Spleen (tissue), 11 donors: ENCODE data around the gene EVC2. TPM values are rescaled to one million over a fixed set of nuclear protein-coding genes. Genes with fewer than 3 reads are reported as not detected.

ENCODE experiments used
- DNase-seq: peaks from one replicate; pipeline ENCODE4 v3.0.0-alpha.2; 2020
- H3K27ac ChIP-seq, 8 donors: fragments of 200-600 bp; sonication (generic) in 7 of 8; 1 replicate in 4 of 8; 2 replicates in 4 of 8; pipeline versions ENCODE4 v1.5.0 to v1.8.0; 2016 to 2021; ENCODE audit warnings: inconsistent platforms in 4 of 8, mild to moderate bottlenecking in 4 of 8, moderate library complexity in 1 of 8
- H3K27me3 ChIP-seq, 7 donors: fragments of 200-600 bp; sonication (generic) in 6 of 7; replicated peaks in 1 of 7; 1 replicate in 4 of 7; 2 replicates in 3 of 7; pipeline versions ENCODE4 v1.5.0 to v1.8.0; 2016 to 2021; ENCODE audit warnings: inconsistent platforms in 3 of 7, mild to moderate bottlenecking in 1 of 7
- H3K36me3 ChIP-seq, 6 donors: fragments of 200-600 bp; sonication (generic) in 5 of 6; 1 replicate in 4 of 6; 2 replicates in 2 of 6; pipeline versions ENCODE4 v1.5.0 to v1.8.0; 2016 to 2021; ENCODE audit warnings: inconsistent platforms in 2 of 6
- H3K4me1 ChIP-seq, 6 donors: fragments of 200-600 bp; sonication (generic) in 5 of 6; 1 replicate in 3 of 6; 2 replicates in 3 of 6; pipeline versions ENCODE4 v1.5.0 to v1.8.0; 2016 to 2021; ENCODE audit warnings: inconsistent platforms in 3 of 6
- H3K4me3 ChIP-seq, 8 donors: fragments of 200-600 bp; sonication (generic) in 7 of 8; 1 replicate in 4 of 8; 2 replicates in 4 of 8; pipeline versions ENCODE4 v1.5.0 to v1.8.0; 2016 to 2021; ENCODE audit warnings: inconsistent platforms in 4 of 8, mild to moderate bottlenecking in 4 of 8, moderate library complexity in 2 of 8
- H3K9me3 ChIP-seq, 8 donors: fragments of 200-600 bp; sonication (generic) in 7 of 8; 1 replicate in 4 of 8; 2 replicates in 4 of 8; pipeline versions ENCODE4 v1.5.0 to v1.8.0; 2016 to 2021; ENCODE audit warnings: inconsistent platforms in 4 of 8
- CTCF ChIP-seq, 11 experiments: fragments of 200-600 bp in 7 of 11; fragments of 450-650 bp in 4 of 11; sonication (generic) in 4 of 11; IDR thresholded peaks in 8 of 11; conservative IDR thresholded peaks in 3 of 11; 1 replicate in 7 of 11; 2 replicates in 4 of 11; pipeline versions ENCODE4 v1.4.0 to v1.8.0; 2016 to 2021; ENCODE audit warnings: antibody characterized with exemption in 11 of 11, inconsistent platforms in 4 of 11, mild to moderate bottlenecking in 1 of 11
- POLR2A ChIP-seq, 3 donors: fragments of 450-650 bp; IDR thresholded peaks; one replicate each; pipeline ENCODE4 v1.5.1; 2017; ENCODE audit warnings: antibody characterized with exemption in 3 of 3, mild to moderate bottlenecking in 1 of 3
- POLR2AphosphoS5 ChIP-seq, 3 donors: sonication (generic); formaldehyde crosslinking; IDR thresholded peaks; one replicate each; pipeline ENCODE4 v1.5.1; 2017; ENCODE audit warnings: antibody characterized with exemption in 3 of 3
- WGBS, 5 donors: extraction: QIAGEN DNeasy Blood & Tissue Kit in 3 of 5; methylation state at CpG; one replicate each; pipeline versions ENCODE4 v1.1.5 to v1.1.7; 2013 to 2018; 5-methylcytosine and 5-hydroxymethylcytosine counted together
- intact Hi-C: fragments of 100-400 bp; cut with DNase I; formaldehyde crosslinking; loops from one replicate; pipeline ENCODE4 v1.15.0; 2023; ENCODE audit warnings: low total_unique reads
- polyA plus RNA-seq, 3 donors: library from polyadenylated mRNA; stranded (reverse); fragments of 200-250 nt; gene quantifications; one replicate each; pipeline ENCODE4 v1.2.1, GENCODE V29; 2013
- total RNA-seq, 7 donors: library from RNA; depleted of rRNA in 3 of 7; stranded (reverse); fragments of >200 nt in 3 of 7; fragmentation: NEBNext Ultra II Directional in 4 of 7; extraction: Animal tissue kit (Norgen Biotek cat#: 25700) in 4 of 7; gene quantifications; one replicate each; pipeline versions ENCODE4 v1.1.0 to v1.2.1, GENCODE V29; 2016 to 2021
- donor health status: healthy with polysubstance abuse.
- donor health status: DM: no; HTN: no; CAD: no; lungs with moderate emphysema.
- donor health status: DM: no; HTN: no; CAD: no.
- donor health status: Bipolar disorder and iron deficiency.
- donor health status: healthy.
- donor health status: DM: no; HTN: no; CAD: no.
- donor health status: DM: yes; HTN: yes; CAD: no.

The EVC2 gene
- total and polyA plus RNA-seq, 10 donors: 0.30 to 4.4 (median 2.6) TPM

- TF ChIP-seq CTCF (IDR thresholded peaks at IDR 0.05 in 8 of 11, conservative IDR thresholded peaks at IDR 0.05 in 3 of 11) (no peak), POLR2AphosphoS5 (IDR thresholded peaks at IDR 0.05) (no peak), POLR2A (IDR thresholded peaks at IDR 0.05) (no peak)
- Histone ChIP-seq H3K4me3 (peak overlapping the region in 3 of 8 donors; percentile 48 to 69 (median 55)), H3K27me3 (peaks cover 0 to 61% (median 47%) of the 10 kb centered on the region in 7 donors), H3K27ac (no peak overlapping the region), H3K36me3 (no peaks in the 10 kb centered on the region), H3K4me1 (peaks cover 0 to 29% (median 9%) of the 10 kb centered on the region in 6 donors), H3K9me3 (peaks cover 0 to 9% (median 0%) of the 10 kb centered on the region in 8 donors)
- 50 to 60% (median 55%) methylated on average over 5 of the region's 5 CpGs for WGBS, 5 donors
- intact Hi-C loops: no loop called here
- no peak for DNase-seq
Measured at GRCh38 chr4:5707366-5707765, 993 bp downstream of the EVC2 start.

- TF ChIP-seq POLR2AphosphoS5 (IDR thresholded peaks at IDR 0.05) (no peak), POLR2A (IDR thresholded peaks at IDR 0.05) (no peak), CTCF (IDR thresholded peaks at IDR 0.05 in 8 of 11, conservative IDR thresholded peaks at IDR 0.05 in 3 of 11) (no peak)
- intact Hi-C loops: no loop called here
- peak overlapping the region in 1 of 8 donors; percentile 69 for H3K4me3 ChIP-seq
- DNase-seq: no peak
- whole genome bisulfite sequencing, 5 donors: 80 to 91% (median 87%) methylated on average over 10 to 11 of the region's 11 CpGs
- no peaks in the 10 kb centered on the region for H3K36me3 ChIP-seq
- H3K27me3 ChIP-seq: peaks cover 0 to 54% (median 43%) of the 10 kb centered on the region in 7 donors
- H3K9me3 ChIP-seq: peaks cover 0 to 9% (median 0%) of the 10 kb centered on the region in 8 donors
- peaks cover 0 to 29% (median 9%) of the 10 kb centered on the region in 6 donors for H3K4me1 ChIP-seq
- no peak overlapping the region for H3K27ac ChIP-seq
Measured at GRCh38 chr4:5706486-5707290, 1.7 kb downstream of the EVC2 start.

GRCh38 chr4:5705647-5706320 is 2.6 kb downstream of the EVC2 start:
- Histone ChIP-seq H3K4me3 (no peak overlapping the region), H3K27ac (no peak overlapping the region), H3K36me3 (no peaks in the 10 kb centered on the region), H3K4me1 (peaks cover 0 to 26% (median 7%) of the 10 kb centered on the region in 6 donors), H3K9me3 (peaks cover 0 to 9% (median 0%) of the 10 kb centered on the region in 8 donors), H3K27me3 (peaks cover 0 to 45% (median 36%) of the 10 kb centered on the region in 7 donors)
- intact Hi-C loops: no loop called here
- 70 to 82% (median 77%) methylated on average over 5 of the region's 5 CpGs for WGBS, 5 donors
- DNase-seq: no peak
- no peak for TF ChIP-seq POLR2AphosphoS5 (IDR thresholded peaks at IDR 0.05)
- no peak for TF ChIP-seq CTCF (IDR thresholded peaks at IDR 0.05 in 8 of 11, conservative IDR thresholded peaks at IDR 0.05 in 3 of 11)

GRCh38 chr4:5704276-5704675 is 4.1 kb downstream of the EVC2 start:
- Histone ChIP-seq H3K27me3 (peaks cover 0 to 30% (median 26%) of the 10 kb centered on the region in 7 donors), H3K4me1 (peaks cover 0 to 21% (median 5%) of the 10 kb centered on the region in 6 donors), H3K36me3 (no peaks in the 10 kb centered on the region), H3K27ac (no peak overlapping the region), H3K9me3 (peaks cover 0 to 9% (median 0%) of the 10 kb centered on the region in 8 donors), H3K4me3 (no peak overlapping the region)
- no peak for DNase-seq
- intact Hi-C loops: no loop called here
- WGBS, 5 donors: 82 to 92% (median 87%) methylated on average over 6 of the region's 6 CpGs
- TF ChIP-seq POLR2AphosphoS5 (IDR thresholded peaks at IDR 0.05) (no peak), POLR2A (IDR thresholded peaks at IDR 0.05) (no peak), CTCF (IDR thresholded peaks at IDR 0.05 in 8 of 11, conservative IDR thresholded peaks at IDR 0.05 in 3 of 11) (no peak)
